MM.1S (cell line): ENCODE results near the gene ATP7A.
"Not testable (repeated sequence)": the region's sequence is repeated elsewhere in the genome, so short reads cannot be mapped to it uniquely, and the experiment has no call there.

ENCODE experiments used
- DNase-seq: peaks from one replicate; pipeline ENCODE4 v3.0.0-alpha.2; 2015
- H2AFZ ChIP-seq: fragments of 300-600 bp; sonication (generic); 2 replicates; pipeline ENCODE4 v1.6.0; 2016; ENCODE audit warnings: antibody characterized with exemption, low read length
- H3F3A ChIP-seq: fragments of 300-600 bp; sonication (generic); 2 replicates; pipeline ENCODE4 v1.6.1; 2016; ENCODE audit warnings: mild to moderate bottlenecking, antibody characterized with exemption, low read length, moderate library complexity, mixed read lengths; ENCODE audit not compliant: insufficient read depth
- H3K27ac ChIP-seq: fragments of 300-600 bp; sonication (generic); 2 replicates; pipeline ENCODE4 v1.5.1; 2016; ENCODE audit warnings: mild to moderate bottlenecking, low read length
- H3K27me3 ChIP-seq: fragments of 300-600 bp; sonication (generic); replicated peaks from 2 replicates; pipeline ENCODE4 v1.6.0; 2016; ENCODE audit warnings: low read length; ENCODE audit not compliant: insufficient read depth
- H3K36me3 ChIP-seq: fragments of 300-600 bp; sonication (generic); replicated peaks from 2 replicates; pipeline ENCODE4 v1.6.1; 2016; ENCODE audit warnings: mild to moderate bottlenecking, low read length, mixed read lengths; ENCODE audit not compliant: insufficient read depth
- H3K4me1 ChIP-seq: fragments of 300-600 bp; sonication (generic); 2 replicates; pipeline ENCODE4 v1.6.1; 2016; ENCODE audit warnings: low read length, mixed read lengths
- H3K4me2 ChIP-seq: fragments of 300-600 bp; sonication (generic); 2 replicates; pipeline ENCODE4 v1.6.0; 2016; ENCODE audit warnings: low read depth, low read length
- H3K4me3 ChIP-seq: fragments of 300-600 bp; sonication (generic); 2 replicates; pipeline ENCODE4 v1.5.1; 2016; ENCODE audit warnings: low read length, mixed read lengths
- H3K79me2 ChIP-seq: fragments of 300-600 bp; sonication (generic); 2 replicates; pipeline ENCODE4 v1.6.1; 2016; ENCODE audit warnings: mixed run types, low read length, mixed read lengths
- H3K9ac ChIP-seq: fragments of 300-600 bp; sonication (generic); 2 replicates; pipeline ENCODE4 v1.6.1; 2016; ENCODE audit warnings: low read length, mixed read lengths
- H3K9me2 ChIP-seq: fragments of 300-600 bp; sonication (generic); replicated peaks from 2 replicates; pipeline ENCODE4 v1.6.1; 2016; ENCODE audit warnings: mild to moderate bottlenecking, low read length, mixed read lengths; ENCODE audit not compliant: insufficient read depth
- H3K9me3 ChIP-seq: fragments of 300-600 bp; sonication (generic); replicated peaks from 2 replicates; pipeline ENCODE4 v1.6.1; 2016; ENCODE audit warnings: mild to moderate bottlenecking, low read length, mixed read lengths; ENCODE audit not compliant: insufficient read depth
- H4K20me1 ChIP-seq: fragments of 300-600 bp; sonication (generic); 2 replicates; pipeline ENCODE4 v1.6.1; 2016; ENCODE audit warnings: mild to moderate bottlenecking, low read length, moderate library complexity, mixed read lengths; ENCODE audit not compliant: insufficient read depth
- EZH2 ChIP-seq: fragments of 300-600 bp; sonication (generic); optimal IDR thresholded peaks from 2 replicates; pipeline ENCODE3; 2017; ENCODE audit warnings: low read depth, mild to moderate bottlenecking, antibody characterized with exemption, low read length, mixed read lengths
- EZH2phosphoT487 ChIP-seq: fragments of 300-600 bp; sonication (generic); IDR thresholded peaks from 2 replicates; pipeline ENCODE4 v1.6.1; 2018; ENCODE audit warnings: antibody characterized with exemption, low read length
- TF ChIP-seq, protein P1 (sequence below): fragments of 300-600 bp; sonication (generic); IDR thresholded peaks from 2 replicates; pipeline ENCODE4 v1.5.1; 2016; ENCODE audit warnings: antibody characterized with exemption, low read length, mixed read lengths

Gene ATP7A

DNA sequence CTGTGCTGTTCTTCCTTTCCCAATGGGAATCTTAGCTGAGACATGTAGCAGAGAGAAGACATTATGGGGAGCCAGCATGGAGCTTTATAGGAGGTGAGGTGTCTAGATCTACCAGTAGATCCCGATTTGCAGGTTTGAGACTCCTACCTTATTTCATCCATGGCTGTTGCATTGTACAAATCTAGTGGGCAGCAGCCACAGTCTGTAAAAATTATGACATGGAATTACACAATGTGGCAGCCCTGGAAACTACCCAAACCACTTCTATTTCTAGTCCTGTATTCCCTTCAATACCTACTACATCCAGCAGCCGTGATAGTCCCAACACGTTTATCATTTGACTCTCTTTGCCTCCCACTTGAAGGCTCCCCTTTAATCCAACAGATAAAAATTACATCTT, 8.1 kb downstream of the ATP7A start:
- no peak overlapping the region for H3K4me3 ChIP-seq
- no peak overlapping the region for H3K9ac ChIP-seq
- no peaks in the 10 kb centered on the region for H3K27me3 ChIP-seq
- TF ChIP-seq EZH2 = no peak
- TF ChIP-seq EZH2phosphoT487 = no peak
- TF ChIP-seq, protein P1, sequence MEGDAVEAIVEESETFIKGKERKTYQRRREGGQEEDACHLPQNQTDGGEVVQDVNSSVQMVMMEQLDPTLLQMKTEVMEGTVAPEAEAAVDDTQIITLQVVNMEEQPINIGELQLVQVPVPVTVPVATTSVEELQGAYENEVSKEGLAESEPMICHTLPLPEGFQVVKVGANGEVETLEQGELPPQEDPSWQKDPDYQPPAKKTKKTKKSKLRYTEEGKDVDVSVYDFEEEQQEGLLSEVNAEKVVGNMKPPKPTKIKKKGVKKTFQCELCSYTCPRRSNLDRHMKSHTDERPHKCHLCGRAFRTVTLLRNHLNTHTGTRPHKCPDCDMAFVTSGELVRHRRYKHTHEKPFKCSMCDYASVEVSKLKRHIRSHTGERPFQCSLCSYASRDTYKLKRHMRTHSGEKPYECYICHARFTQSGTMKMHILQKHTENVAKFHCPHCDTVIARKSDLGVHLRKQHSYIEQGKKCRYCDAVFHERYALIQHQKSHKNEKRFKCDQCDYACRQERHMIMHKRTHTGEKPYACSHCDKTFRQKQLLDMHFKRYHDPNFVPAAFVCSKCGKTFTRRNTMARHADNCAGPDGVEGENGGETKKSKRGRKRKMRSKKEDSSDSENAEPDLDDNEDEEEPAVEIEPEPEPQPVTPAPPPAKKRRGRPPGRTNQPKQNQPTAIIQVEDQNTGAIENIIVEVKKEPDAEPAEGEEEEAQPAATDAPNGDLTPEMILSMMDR = no peak
- no peaks in the 10 kb centered on the region for H4K20me1 ChIP-seq
- H3K36me3 ChIP-seq = no peaks in the 10 kb centered on the region
- no peak overlapping the region for H3K27ac ChIP-seq
- no peak overlapping the region for H3K4me2 ChIP-seq
- H2AFZ ChIP-seq = no peak overlapping the region
- peaks cover 12% of the 10 kb centered on the region for H3F3A ChIP-seq
- H3K4me1 ChIP-seq = peaks cover 6% of the 10 kb centered on the region
- peaks cover 89% of the 10 kb centered on the region for H3K79me2 ChIP-seq
- DNase-seq = no peak
- H3K9me3 ChIP-seq = no peaks in the 10 kb centered on the region
- H3K9me2 ChIP-seq = no peaks in the 10 kb centered on the region

DNA sequence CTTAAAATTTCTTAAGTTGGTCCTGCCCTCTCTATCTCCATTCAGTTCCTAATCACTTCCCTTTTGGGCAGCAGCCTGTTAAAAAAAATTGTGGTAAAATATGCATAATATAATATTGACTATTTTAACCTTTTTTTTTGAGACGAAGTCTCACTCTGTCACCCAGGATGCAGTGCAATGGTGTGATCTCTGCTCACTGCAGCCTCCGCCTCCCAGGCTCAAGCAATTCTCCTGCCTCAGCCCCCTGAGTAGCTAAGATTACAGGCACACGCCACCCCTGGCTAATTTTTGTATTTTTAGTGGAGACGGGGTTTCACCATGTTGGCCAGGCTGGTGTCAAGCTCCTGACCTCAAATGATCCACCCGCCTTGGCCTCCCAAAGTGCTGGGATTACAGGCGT, 8.9 kb downstream of the ATP7A start:
- H3K27me3 ChIP-seq, H3K4me2 ChIP-seq, H2AFZ ChIP-seq, DNase-seq, H3K9me3 ChIP-seq, H3K4me1 ChIP-seq, H3K36me3 ChIP-seq, H3K9me2 ChIP-seq, H3K9ac ChIP-seq, H3K4me3 ChIP-seq, H4K20me1 ChIP-seq, H3K27ac ChIP-seq: not testable (repeated sequence)
- H3F3A ChIP-seq = peaks cover 12% of the 10 kb centered on the region
- peaks cover 92% of the 10 kb centered on the region for H3K79me2 ChIP-seq

DNA sequence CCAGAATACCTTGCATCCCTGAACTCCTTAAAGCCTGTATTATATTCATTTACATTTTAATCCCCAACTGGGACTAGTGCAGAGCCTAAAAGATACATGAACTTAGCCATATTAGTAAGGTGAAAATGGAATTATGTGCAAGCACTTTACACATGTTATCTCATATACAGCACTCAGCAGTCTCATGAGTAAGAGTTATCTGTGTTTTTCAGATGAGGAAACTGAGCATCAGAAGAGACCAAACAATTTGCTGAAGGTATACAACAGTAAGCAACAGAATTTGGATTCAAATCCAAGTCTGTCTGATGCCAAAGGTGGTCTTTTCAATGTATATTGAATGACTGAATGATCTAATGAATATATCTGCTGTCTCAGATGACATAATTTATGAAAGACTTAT, 12.3 kb downstream of the ATP7A start:
- no peak for DNase-seq
- no peak overlapping the region for H2AFZ ChIP-seq
- no peaks in the 10 kb centered on the region for H3K36me3 ChIP-seq
- no peak overlapping the region for H3K27ac ChIP-seq
- no peak overlapping the region for H3K4me2 ChIP-seq
- no peaks in the 10 kb centered on the region for H4K20me1 ChIP-seq
- no peaks in the 10 kb centered on the region for H3K27me3 ChIP-seq
- H3K9me3 ChIP-seq = no peaks in the 10 kb centered on the region
- TF ChIP-seq, protein P1 = no peak
- TF ChIP-seq EZH2 = no peak
- TF ChIP-seq EZH2phosphoT487 = no peak
- H3K4me3 ChIP-seq = no peak overlapping the region
- 0 out of 2 replicates have a peak, but pooled peaks cover 4% of the 10 kb centered on the region for H3F3A ChIP-seq
- H3K4me1 ChIP-seq = peaks cover 5% of the 10 kb centered on the region; the same call in 1 of the 2 replicates
- no peak overlapping the region for H3K9ac ChIP-seq
- peaks cover 87% of the 10 kb centered on the region for H3K79me2 ChIP-seq
- no peaks in the 10 kb centered on the region for H3K9me2 ChIP-seq

DNA sequence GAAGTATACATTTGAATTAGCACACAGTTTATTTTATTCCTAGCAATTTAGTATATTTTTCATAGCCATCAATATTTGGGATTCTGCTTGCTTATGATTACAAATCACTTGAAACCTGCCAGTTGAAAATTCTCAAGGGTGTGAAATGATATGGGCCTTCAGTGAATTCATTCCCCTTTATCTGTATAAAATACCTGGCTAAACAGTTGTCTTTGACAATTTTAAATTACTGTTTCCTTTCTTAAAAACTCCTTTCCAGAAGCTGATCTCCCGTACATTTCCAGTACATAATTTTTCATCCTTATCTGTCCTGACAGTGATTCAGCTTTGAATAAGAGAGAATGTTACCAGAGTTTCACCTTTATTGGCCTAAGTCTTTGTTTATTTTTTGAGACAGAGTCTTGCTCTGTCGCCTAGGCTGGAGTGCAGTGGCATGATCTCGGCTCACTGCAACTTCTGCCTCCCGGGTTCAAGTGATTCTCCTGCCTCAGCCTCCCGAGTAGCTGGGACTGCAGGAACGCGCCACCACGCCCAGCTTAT, 13.9 kb downstream of the ATP7A start:
- Histone ChIP-seq H3K4me2 (no peak overlapping the region), H4K20me1 (no peaks in the 10 kb centered on the region), H3K9ac (no peak overlapping the region), H3K36me3 (no peaks in the 10 kb centered on the region), H3K4me3 (no peak overlapping the region), H2AFZ (no peak overlapping the region), H3K9me2 (no peaks in the 10 kb centered on the region), H3K9me3 (no peaks in the 10 kb centered on the region), H3K79me2 (peaks cover 86% of the 10 kb centered on the region), H3F3A (0 out of 2 replicates have a peak, but pooled peaks cover 4% of the 10 kb centered on the region), H3K27ac (no peak overlapping the region), H3K27me3 (no peaks in the 10 kb centered on the region), H3K4me1 (peaks cover 5% of the 10 kb centered on the region; the same call in 1 of the 2 replicates)
- DNase-seq = no peak
- TF ChIP-seq EZH2 (no peak), EZH2phosphoT487 (no peak)
- TF ChIP-seq, protein P1 = no peak
